ENCODE data around the gene HIPK2.

GRCh38 chr7:139660317-139661042, 117.3 kb downstream of the HIPK2 start:
- TF ChIP-seq CTCF (conservative IDR thresholded peaks at IDR 0.05; ENCODE audit: low read length) (no peak), EZH2phosphoT487 (IDR thresholded peaks at IDR 0.05; ENCODE audit: borderline replicate concordance) (no peak)
